ENCODE results near the gene HPS5. TPM values are rescaled to one million over a fixed set of nuclear protein-coding genes. Genes with fewer than 3 reads are reported as not detected.

HPS5 gene
- total RNA-seq, 3 donors from 2014 or later: 9.8 to 16.6 (median 14.1) TPM

DNA sequence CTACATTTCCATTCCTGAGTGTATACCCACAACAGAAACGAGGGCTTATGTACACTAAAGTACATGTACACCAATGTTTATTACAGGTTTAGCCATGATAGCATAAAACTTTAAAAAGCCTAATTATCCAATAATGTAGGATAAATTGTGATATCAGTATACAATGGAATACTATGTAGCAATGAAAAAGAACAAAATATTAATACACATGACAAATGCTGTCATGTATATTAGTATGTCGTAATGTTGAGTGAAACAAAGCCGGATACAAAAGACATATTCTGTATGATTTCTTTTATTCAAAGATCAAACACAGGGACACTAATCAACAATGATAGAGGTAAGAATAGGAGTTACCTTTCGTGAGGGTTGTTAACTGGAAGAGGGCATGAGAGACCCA, 88.0 kb downstream of the HPS5 start:
- no peaks in the 10 kb centered on the region for H3K36me3 ChIP-seq (ENCODE audit: low read depth)
- no peak for ATAC-seq
- DNase-seq: no peak
- no peaks in the 10 kb centered on the region for H3K9me3 ChIP-seq
- no peaks in the 10 kb centered on the region for H3K4me1 ChIP-seq (ENCODE audit: low read depth)
- H3K4me3 ChIP-seq: no peak overlapping the region
- intact Hi-C loops (cut with DNase I, micrococcal nuclease): no loop called here
- TF ChIP-seq, protein P1, sequence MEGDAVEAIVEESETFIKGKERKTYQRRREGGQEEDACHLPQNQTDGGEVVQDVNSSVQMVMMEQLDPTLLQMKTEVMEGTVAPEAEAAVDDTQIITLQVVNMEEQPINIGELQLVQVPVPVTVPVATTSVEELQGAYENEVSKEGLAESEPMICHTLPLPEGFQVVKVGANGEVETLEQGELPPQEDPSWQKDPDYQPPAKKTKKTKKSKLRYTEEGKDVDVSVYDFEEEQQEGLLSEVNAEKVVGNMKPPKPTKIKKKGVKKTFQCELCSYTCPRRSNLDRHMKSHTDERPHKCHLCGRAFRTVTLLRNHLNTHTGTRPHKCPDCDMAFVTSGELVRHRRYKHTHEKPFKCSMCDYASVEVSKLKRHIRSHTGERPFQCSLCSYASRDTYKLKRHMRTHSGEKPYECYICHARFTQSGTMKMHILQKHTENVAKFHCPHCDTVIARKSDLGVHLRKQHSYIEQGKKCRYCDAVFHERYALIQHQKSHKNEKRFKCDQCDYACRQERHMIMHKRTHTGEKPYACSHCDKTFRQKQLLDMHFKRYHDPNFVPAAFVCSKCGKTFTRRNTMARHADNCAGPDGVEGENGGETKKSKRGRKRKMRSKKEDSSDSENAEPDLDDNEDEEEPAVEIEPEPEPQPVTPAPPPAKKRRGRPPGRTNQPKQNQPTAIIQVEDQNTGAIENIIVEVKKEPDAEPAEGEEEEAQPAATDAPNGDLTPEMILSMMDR (IDR thresholded peaks at IDR 0.05): no peak

DNA sequence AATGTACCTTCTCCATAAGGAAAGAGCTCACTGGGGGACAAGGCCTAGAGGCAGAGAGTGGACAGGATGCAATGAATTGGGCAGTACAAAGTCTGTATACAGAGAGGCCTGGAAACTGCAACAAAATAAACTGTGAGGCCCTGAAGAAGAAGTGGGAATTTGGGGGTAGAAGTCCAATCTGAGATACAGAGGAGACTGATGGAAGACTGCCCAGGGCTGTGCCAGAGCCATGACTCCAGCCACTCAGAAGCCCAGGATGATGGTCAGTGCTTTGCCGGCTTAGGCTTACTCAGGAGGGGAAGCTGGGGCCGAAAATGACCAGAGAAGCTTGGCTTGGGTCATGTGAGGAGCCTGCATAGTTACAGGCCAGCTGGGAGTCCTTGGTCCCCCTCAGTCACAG, 91.1 kb downstream of the HPS5 start:
- DNase-seq (no peak), ATAC-seq (no peak)
- H3K4me3 ChIP-seq: no peak overlapping the region
- H3K9me3 ChIP-seq: no peaks in the 10 kb centered on the region
- intact Hi-C loops (cut with DNase I, micrococcal nuclease): no loop called here
- TF ChIP-seq, protein P1 (IDR thresholded peaks at IDR 0.05): no peak
- H3K36me3 ChIP-seq (ENCODE audit: low read depth): no peaks in the 10 kb centered on the region
- no peaks in the 10 kb centered on the region for H3K4me1 ChIP-seq (ENCODE audit: low read depth)

DNA sequence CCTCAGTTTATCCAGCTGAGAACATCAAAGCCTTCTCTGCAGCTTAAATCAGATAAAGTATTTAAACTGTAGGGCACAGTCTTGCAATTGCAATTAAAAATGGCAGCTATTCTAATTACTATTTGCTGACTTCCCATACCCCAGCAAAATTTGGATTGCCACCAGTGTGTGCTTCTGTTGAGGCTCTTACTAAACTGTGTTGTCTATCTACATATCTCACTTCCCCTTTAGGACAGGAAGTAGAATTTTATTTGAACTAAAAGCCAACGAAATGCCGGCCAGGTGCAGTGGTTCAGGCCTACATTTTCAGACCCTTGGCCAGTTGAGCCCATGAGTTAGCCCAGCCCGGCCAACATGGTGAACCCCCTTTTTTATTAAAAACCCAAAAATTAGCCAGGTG, 92.4 kb downstream of the HPS5 start:
- Histone ChIP-seq H3K36me3 (ENCODE audit: low read depth) (no peaks in the 10 kb centered on the region), H3K4me1 (ENCODE audit: low read depth) (no peaks in the 10 kb centered on the region), H3K4me3 (no peak overlapping the region), H3K9me3 (no peaks in the 10 kb centered on the region)
- intact Hi-C loops (cut with DNase I, micrococcal nuclease): no loop called here
- peak; percentile 25 for ATAC-seq
- no peak for DNase-seq
- TF ChIP-seq, protein P1 (IDR thresholded peaks at IDR 0.05): no peak

Other genes starting within 250 kb of the HPS5 start
- gene SAAL1, start 216.1 kb downstream of the HPS5 start, total RNA-seq: 10 to 100 TPM; 11.3 to 13.4 (median 11.6) TPM
- under 1 TPM in 1 of 3 donors, not detected in 2; 0.17 TPM for gene MRGPRX3, start 189.6 kb downstream of the HPS5 start, total RNA-seq
- not detected for gene MRGPRX4, start 149.3 kb downstream of the HPS5 start, total RNA-seq
- not detected for gene SAA4, start 85.3 kb downstream of the HPS5 start, total RNA-seq
- 1 to 10 TPM; 1.3 to 2.0 (median 1.7) TPM for gene SAA2, start 73.5 kb downstream of the HPS5 start, total RNA-seq
- gene SAA1, start 55.9 kb downstream of the HPS5 start, total RNA-seq: 10 to 100 TPM in 1 of 3 donors, 1 to 10 TPM in 2; 3.9 to 11.3 (median 8.0) TPM
- gene GTF2H1, start 427 bp upstream of the HPS5 start, total RNA-seq: 10 to 100 TPM; 32.8 to 43.3 (median 35.9) TPM
- 100 to 1,000 TPM; 453 to 504 (median 462) TPM for gene LDHA, start 72.4 kb upstream of the HPS5 start, total RNA-seq
- not detected for gene LDHC, start 90.2 kb upstream of the HPS5 start, total RNA-seq
- gene LDHAL6A, start 133.7 kb upstream of the HPS5 start, total RNA-seq: not detected
- 10 to 100 TPM; 60.6 to 71.1 (median 64.9) TPM for gene TSG101, start 204.8 kb upstream of the HPS5 start, total RNA-seq

All from mucosa of descending colon (tissue), 3 donors.